Measurements from ENCODE around the gene RHOF. TPM values are rescaled to one million over a fixed set of nuclear protein-coding genes. Genes with fewer than 3 reads are reported as not detected.

RHOF gene
- polyA plus RNA-seq, 1 of the 3 experiments (the other 2 are of a cell fraction), result 5.0 TPM

- ChIA-PET CTCF (interaction anchor here (1.1 to 25.7 kb wide), 6 partner anchors 19 to 218 kb away, joined by 4 to 382 read pairs (median 6); partner anchors contain the start of gene RHOF), POLR2A (no interaction called here)
- Histone ChIP-seq H3K9me3 (no peaks in the 10 kb centered on the region), H3F3A (replicated peaks; ENCODE audit: insufficient read depth) (peaks cover 11% of the 10 kb centered on the region), H2AFZ (ENCODE audit: low read depth) (no peak overlapping the region), H3K4me2 (no peak overlapping the region), H3K4me1 (ENCODE audit: control insufficient read depth in 1 of 2, insufficient read depth in 2 of 2, low read depth in 1 of 2, low read length in 1 of 2) (peaks cover 8 to 29% of the 10 kb centered on the region in 2 experiments; a peak in 1 of 4 replicates), H3K9me2 (no peaks in the 10 kb centered on the region), H3K9ac (no peak overlapping the region), H3K4me3 (ENCODE audit: low read depth in 2 of 2, low read length in 1 of 2) (no peak overlapping the region), H3K27me3 (ENCODE audit: insufficient read depth) (no peaks in the 10 kb centered on the region), H4K20me1 (ENCODE audit: insufficient read depth) (no peaks in the 10 kb centered on the region), H3K36me3 (replicated peaks in 1 of 2; ENCODE audit: control insufficient read depth in 1 of 2, insufficient read depth in 2 of 2, low read length in 1 of 2) (peaks cover 0 to 1% of the 10 kb centered on the region in 2 experiments), H3K27ac (ENCODE audit: low read depth in 2 of 2, low read length in 1 of 2) (no peak overlapping the region), H3K79me2 (ENCODE audit: insufficient read depth) (no peaks in the 10 kb centered on the region)
- 97% methylated on average over 23 of the region's 25 CpGs for WGBS (ENCODE audit: low lambda C conversion rate)
- TF ChIP-seq YY1 (IDR thresholded peaks at IDR 0.05; ENCODE audit: low read depth) (no peak), ZBTB33 (IDR thresholded peaks at IDR 0.05; ENCODE audit: borderline replicate concordance, low read depth) (no peak), FOSL2 (IDR thresholded peaks at IDR 0.05; ENCODE audit: borderline replicate concordance, low read depth) (no peak), MEF2A (IDR thresholded peaks at IDR 0.05; ENCODE audit: borderline replicate concordance, low read depth) (no peak), NFIC (IDR thresholded peaks at IDR 0.05; ENCODE audit: borderline replicate concordance) (no peak), PBX3 (IDR thresholded peaks at IDR 0.05) (no peak)
- no peak for DNase-seq
Observed at GRCh38 chr12:121770813-121771625, 22.5 kb downstream of the RHOF start.

DNA sequence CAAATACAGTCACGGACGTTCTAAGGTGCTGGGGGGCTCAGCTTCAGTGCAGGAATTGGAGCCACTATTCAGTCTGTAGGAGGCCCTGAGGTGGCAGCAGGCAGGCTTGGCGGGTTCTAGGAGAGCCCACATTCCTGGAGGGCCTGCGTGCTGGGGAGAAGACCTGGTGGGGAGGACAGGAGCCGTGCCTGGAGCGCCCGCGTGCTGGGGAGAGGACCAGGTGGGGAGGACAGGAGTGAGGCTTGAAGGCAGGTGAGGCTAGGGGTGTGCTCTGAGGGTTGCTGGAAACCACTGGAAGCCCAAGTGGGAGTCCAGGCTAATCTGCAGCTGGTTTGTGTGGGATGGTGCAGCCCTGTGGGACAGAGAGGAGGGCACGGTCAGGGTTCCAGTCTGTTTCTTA lies 23.1 kb downstream of the RHOF start:
- WGBS (ENCODE audit: low lambda C conversion rate), result 97% methylated on average over 8 of the region's 9 CpGs
- CTCF ChIA-PET, result interaction anchor here (1.4 to 25.7 kb wide), 4 partner anchors 24 to 74 kb away, joined by 3 to 382 read pairs (median 6); partner anchors contain the start of gene RHOF
- TF ChIP-seq ZBTB33 (IDR thresholded peaks at IDR 0.05; ENCODE audit: borderline replicate concordance, low read depth), result no peak
- no peak for TF ChIP-seq RXRA (IDR thresholded peaks at IDR 0.05; ENCODE audit: borderline replicate concordance, low read depth)
- no peak for TF ChIP-seq MXI1 (IDR thresholded peaks at IDR 0.05; ENCODE audit: low read depth, low read length)

More for the DNA sequence above, 23.1 kb downstream of the RHOF start:
- Histone ChIP-seq H3K9me3 (no peaks in the 10 kb centered on the region), H3K4me1 (ENCODE audit: control insufficient read depth in 1 of 2, insufficient read depth in 2 of 2, low read depth in 1 of 2, low read length in 1 of 2) (peaks cover 14 to 33% of the 10 kb centered on the region in 2 experiments; a peak in 1 of 4 replicates), H3K79me2 (ENCODE audit: insufficient read depth) (no peaks in the 10 kb centered on the region), H3K4me2 (no peak overlapping the region), H3K27ac (ENCODE audit: low read depth in 2 of 2, low read length in 1 of 2) (no peak overlapping the region), H3K36me3 (replicated peaks in 1 of 2; ENCODE audit: control insufficient read depth in 1 of 2, insufficient read depth in 2 of 2, low read length in 1 of 2) (peaks cover 0 to 4% of the 10 kb centered on the region in 2 experiments), H4K20me1 (ENCODE audit: insufficient read depth) (no peaks in the 10 kb centered on the region), H3K4me3 (ENCODE audit: low read depth in 2 of 2, low read length in 1 of 2) (no peak overlapping the region), H3K9me2 (no peaks in the 10 kb centered on the region), H3K27me3 (ENCODE audit: insufficient read depth) (no peaks in the 10 kb centered on the region), H2AFZ (ENCODE audit: low read depth) (no peak overlapping the region), H3K9ac (no peak overlapping the region), H3F3A (replicated peaks; ENCODE audit: insufficient read depth) (peaks cover 11% of the 10 kb centered on the region)
- no peak for DNase-seq
- POLR2A ChIA-PET, result no interaction called here

Data from SK-N-SH (cell line).